Activated B cell treated with CpG ODN at 0.5 μM for 24 hours (primary cell): ENCODE results near the gene EML3. TPM values are rescaled to one million over a fixed set of nuclear protein-coding genes. Genes with fewer than 3 reads are reported as not detected.

Experiments
- ATAC-seq: fragments of 200-7000 bp; cut with Tn5 transposase; one replicate; pipeline ENCODE4 v1.10.0; 2021; ENCODE audit warnings: low read depth, mild to moderate bottlenecking, moderate library complexity
- CTCF ChIA-PET: fragments of 350-600 bp; sonication (Branson Sonifier 250); formaldehyde crosslinking; loops from one replicate; lab custom pipeline; 2021; ENCODE audit warnings: antibody characterized with exemption; lab: Charles Lee
- POLR2A ChIA-PET: fragments of 350-600 bp; sonication (Branson Sonifier 250); formaldehyde crosslinking; loops from one replicate; lab custom pipeline; 2021; ENCODE audit warnings: antibody characterized with exemption; lab: Charles Lee
- DNase-seq: peaks from one replicate; pipeline ENCODE4 v3.0.0; 2022
- H3K27ac Mint-ChIP-seq: one replicate; pipeline ENCODE4 v1.8.0; 2020; ENCODE audit warnings: mixed read lengths
- H3K27me3 Mint-ChIP-seq: one replicate; pipeline ENCODE4 v1.8.0; 2021; ENCODE audit warnings: mixed read lengths
- H3K36me3 Mint-ChIP-seq: one replicate; pipeline ENCODE4 v1.8.0; 2021; ENCODE audit warnings: low read depth, mixed read lengths
- H3K4me1 Mint-ChIP-seq: one replicate; pipeline ENCODE4 v1.8.0; 2021; ENCODE audit warnings: mixed read lengths
- H3K4me3 Mint-ChIP-seq: one replicate; pipeline ENCODE4 v1.8.0; 2020; ENCODE audit warnings: mild to moderate bottlenecking, mixed read lengths
- H3K9me3 Mint-ChIP-seq: one replicate; pipeline ENCODE4 v1.8.0; 2020; ENCODE audit warnings: mixed read lengths
- intact Hi-C: fragments of 100-400 bp; cut with micrococcal nuclease; formaldehyde crosslinking; loops from one replicate; pipeline ENCODE4 v1.15.1; 2024
- total RNA-seq: library from RNA; stranded (reverse); gene quantifications from 2 replicates; pipeline ENCODE4 v1.2.3, GENCODE V29; 2022
- TF ChIP-seq, protein P1 (sequence below): fragments of 200-600 bp; IDR thresholded peaks from one replicate; pipeline ENCODE4 v1.8.0; 2022; ENCODE audit warnings: antibody characterized with exemption, mild to moderate bottlenecking

The EML3 gene
- total RNA-seq, 1 donor from 2014 or later, result 128 TPM

- Mint-ChIP-seq H3K4me3 (peak overlapping the region; percentile 93), H3K9me3 (no peaks in the 10 kb centered on the region), H3K4me1 (peaks cover 34% of the 10 kb centered on the region), H3K36me3 (peaks cover 36% of the 10 kb centered on the region), H3K27ac (peak overlapping the region; percentile 86), H3K27me3 (no peaks in the 10 kb centered on the region)
- TF ChIP-seq, protein P1, sequence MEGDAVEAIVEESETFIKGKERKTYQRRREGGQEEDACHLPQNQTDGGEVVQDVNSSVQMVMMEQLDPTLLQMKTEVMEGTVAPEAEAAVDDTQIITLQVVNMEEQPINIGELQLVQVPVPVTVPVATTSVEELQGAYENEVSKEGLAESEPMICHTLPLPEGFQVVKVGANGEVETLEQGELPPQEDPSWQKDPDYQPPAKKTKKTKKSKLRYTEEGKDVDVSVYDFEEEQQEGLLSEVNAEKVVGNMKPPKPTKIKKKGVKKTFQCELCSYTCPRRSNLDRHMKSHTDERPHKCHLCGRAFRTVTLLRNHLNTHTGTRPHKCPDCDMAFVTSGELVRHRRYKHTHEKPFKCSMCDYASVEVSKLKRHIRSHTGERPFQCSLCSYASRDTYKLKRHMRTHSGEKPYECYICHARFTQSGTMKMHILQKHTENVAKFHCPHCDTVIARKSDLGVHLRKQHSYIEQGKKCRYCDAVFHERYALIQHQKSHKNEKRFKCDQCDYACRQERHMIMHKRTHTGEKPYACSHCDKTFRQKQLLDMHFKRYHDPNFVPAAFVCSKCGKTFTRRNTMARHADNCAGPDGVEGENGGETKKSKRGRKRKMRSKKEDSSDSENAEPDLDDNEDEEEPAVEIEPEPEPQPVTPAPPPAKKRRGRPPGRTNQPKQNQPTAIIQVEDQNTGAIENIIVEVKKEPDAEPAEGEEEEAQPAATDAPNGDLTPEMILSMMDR, result no peak
- ATAC-seq, result no peak
- no peak for DNase-seq
- ChIA-PET POLR2A (interaction anchor here (0.5 to 5.8 kb wide), 32 partner anchors 10 to 1242 kb away, joined by 3 to 130 read pairs (median 6); partner anchors contain the start of genes AHNAK, B3GAT3, C11orf98 and CSKMT), CTCF (interaction anchor here (0.9 to 1.4 kb wide), 3 partner anchors 9 to 222 kb away, joined by 3 read pairs; no protein-coding TSS in a partner anchor)
- intact Hi-C loops, result loop anchor here (1.0 to 2.0 kb wide), 8 partner anchors 18 to 209 kb away; partner anchors contain the start of genes C11orf98, CSKMT, EML3 and HNRNPUL2
These were observed 34.4 kb upstream of the EML3 start for GRCh38 chr11:62646825-62647608.

GRCh38 chr11:62645946-62646824 lies 33.6 kb upstream of the EML3 start, which contains the start of gene GANAB:
TSS of gene GANAB (minus strand) at chr11:62646613. CDS start at chr11:62646599, 14 bp downstream.
- H3K4me1 Mint-ChIP-seq, result peaks cover 34% of the 10 kb centered on the region
- H3K9me3 Mint-ChIP-seq, result no peaks in the 10 kb centered on the region
- H3K27ac Mint-ChIP-seq, result peak within 1 kb of the TSS; percentile 86
- TF ChIP-seq, protein P1, result no peak
- peak; percentile 89 for DNase-seq
- H3K27me3 Mint-ChIP-seq, result no peaks in the 10 kb centered on the region
- POLR2A ChIA-PET, result interaction anchor here (0.5 to 5.8 kb wide), 38 partner anchors 8 to 1241 kb away, joined by 3 to 130 read pairs (median 4); partner anchors contain the start of genes AHNAK, B3GAT3, BSCL2 and C11orf98
- CTCF ChIA-PET, result interaction anchor here (0.9 to 1.4 kb wide), 3 partner anchors 9 to 221 kb away, joined by 3 read pairs; no protein-coding TSS in a partner anchor
- peak; percentile 99 for ATAC-seq
- intact Hi-C loops, result loop anchor here (1.0 to 2.0 kb wide), 8 partner anchors 19 to 210 kb away; partner anchors contain the start of genes C11orf98, CSKMT, EML3 and HNRNPUL2
- H3K36me3 Mint-ChIP-seq, result peaks cover 36% of the 10 kb centered on the region
- H3K4me3 Mint-ChIP-seq, result peak within 1 kb of the TSS; percentile 93

- POLR2A ChIA-PET, result interaction anchor here (0.7 to 5.8 kb wide), 17 partner anchors 9 to 236 kb away, joined by 3 to 130 read pairs (median 12); partner anchors contain the start of genes B3GAT3, BSCL2, C11orf98 and CSKMT
- H3K9me3 Mint-ChIP-seq, result no peaks in the 10 kb centered on the region
- no peak for ATAC-seq
- peak overlapping the region; percentile 86 for H3K27ac Mint-ChIP-seq
- peaks cover 36% of the 10 kb centered on the region for H3K4me1 Mint-ChIP-seq
- no peaks in the 10 kb centered on the region for H3K27me3 Mint-ChIP-seq
- DNase-seq, result no peak
- CTCF ChIA-PET, result interaction anchor here (1.4 kb wide), 1 partner anchor 221 kb away, joined by 3 read pairs; no protein-coding TSS in a partner anchor
- TF ChIP-seq, protein P1, result no peak
- intact Hi-C loops, result no loop called here
- H3K4me3 Mint-ChIP-seq, result peak overlapping the region; percentile 93
- peaks cover 37% of the 10 kb centered on the region for H3K36me3 Mint-ChIP-seq
These were observed 33.0 kb upstream of the EML3 start for GRCh38 chr11:62645671-62645945.

- POLR2A ChIA-PET, result interaction anchor here (0.6 to 5.8 kb wide), 11 partner anchors 9 to 188 kb away, joined by 3 to 130 read pairs (median 7); partner anchors contain the start of genes B3GAT3, C11orf98, CSKMT and INTS5
- H3K4me3 Mint-ChIP-seq, result peak overlapping the region; percentile 32
- TF ChIP-seq, protein P1, result no peak
- CTCF ChIA-PET, result no interaction called here
- DNase-seq (no peak), ATAC-seq (no peak)
- H3K9me3 Mint-ChIP-seq, result no peaks in the 10 kb centered on the region
- H3K27me3 Mint-ChIP-seq, result no peaks in the 10 kb centered on the region
- H3K4me1 Mint-ChIP-seq, result peaks cover 36% of the 10 kb centered on the region
- intact Hi-C loops, result no loop called here
- peaks cover 35% of the 10 kb centered on the region for H3K36me3 Mint-ChIP-seq
- H3K27ac Mint-ChIP-seq, result peak overlapping the region; percentile 12
These were observed 31.6 kb upstream of the EML3 start for GRCh38 chr11:62644220-62644619.
